K562 (cell line): ENCODE measurements around the gene ADAM15.

ENCODE experiments used
- FOXM1 ChIP-seq, 2 experiments: fragments of 450-650 bp in 1 of 2; sonication (generic) in 1 of 2; formaldehyde crosslinking in 1 of 2; IDR thresholded peaks; 2 replicates each; pipeline versions ENCODE4 v1.6.1 to v1.9.0; 2017 to 2022; ENCODE audit warnings: low read depth in 2 of 2, mild to moderate bottlenecking in 2 of 2, missing genetic modification reagents in 1 of 2, moderate library complexity in 1 of 2
- HCFC1 ChIP-seq: IDR thresholded peaks from 2 replicates; pipeline ENCODE4 v1.6.1; 2012; ENCODE audit warnings: low read depth, low read length, improper control_type of control experiment
- PRPF4 ChIP-seq: fragments of 200-400 bp; formaldehyde crosslinking; IDR thresholded peaks from one replicate; pipeline ENCODE4 v1.6.1; 2017; ENCODE audit warnings: low read length, low read depth, mild to moderate bottlenecking; ENCODE audit not compliant: insufficient read depth, poor library complexity, severe bottlenecking
- TAF7 ChIP-seq: fragments of 450-650 bp; IDR thresholded peaks from 2 replicates; pipeline ENCODE4 v1.6.1; 2016; ENCODE audit warnings: missing genetic modification characterization, missing compliant biosample characterization
- ZNF445 ChIP-seq: fragments of 250-450 bp; sonication (Bioruptor Pico); IDR thresholded peaks from 2 replicates; pipeline ENCODE4 v1.4.0; 2020; ENCODE audit warnings: low read depth, mild to moderate bottlenecking, moderate library complexity
- ZNF780A ChIP-seq: fragments of 250-450 bp; sonication (Bioruptor Pico); IDR thresholded peaks from 2 replicates; pipeline ENCODE4 v1.5.0; 2021; ENCODE audit warnings: mild to moderate bottlenecking
- TF ChIP-seq, protein P1 (sequence below), 3 experiments: IDR thresholded peaks in 2 of 3; conservative IDR thresholded peaks in 1 of 3; 2 replicates each; pipeline ENCODE4 v1.5.1; 2011 to 2012; ENCODE audit warnings: low read length in 3 of 3, mild to moderate bottlenecking in 3 of 3, control low read depth in 2 of 3, improper control_type of control experiment in 1 of 3, inconsistent platforms in 1 of 3, low read depth in 1 of 3, mixed read lengths in 1 of 3, moderate library complexity in 1 of 3; ENCODE audit not compliant: insufficient read depth in 2 of 3
- TF ChIP-seq, protein P2 (sequence below): fragments of 250-450 bp; sonication (Bioruptor Pico); IDR thresholded peaks from 2 replicates; pipeline ENCODE4 v1.8.0; 2021; ENCODE audit warnings: moderate library complexity, mild to moderate bottlenecking, inconsistent platforms
- TF ChIP-seq, protein P3 (sequence below): fragments of 450-650 bp; IDR thresholded peaks from 2 replicates; pipeline ENCODE4 v1.7.0; 2016; ENCODE audit warnings: borderline replicate concordance
- TF ChIP-seq, protein P4 (sequence below): sonication (generic); formaldehyde crosslinking; IDR thresholded peaks from 2 replicates; pipeline ENCODE4 v1.8.0; 2022; ENCODE audit warnings: missing genetic modification reagents, mild to moderate bottlenecking, borderline replicate concordance

DNA sequence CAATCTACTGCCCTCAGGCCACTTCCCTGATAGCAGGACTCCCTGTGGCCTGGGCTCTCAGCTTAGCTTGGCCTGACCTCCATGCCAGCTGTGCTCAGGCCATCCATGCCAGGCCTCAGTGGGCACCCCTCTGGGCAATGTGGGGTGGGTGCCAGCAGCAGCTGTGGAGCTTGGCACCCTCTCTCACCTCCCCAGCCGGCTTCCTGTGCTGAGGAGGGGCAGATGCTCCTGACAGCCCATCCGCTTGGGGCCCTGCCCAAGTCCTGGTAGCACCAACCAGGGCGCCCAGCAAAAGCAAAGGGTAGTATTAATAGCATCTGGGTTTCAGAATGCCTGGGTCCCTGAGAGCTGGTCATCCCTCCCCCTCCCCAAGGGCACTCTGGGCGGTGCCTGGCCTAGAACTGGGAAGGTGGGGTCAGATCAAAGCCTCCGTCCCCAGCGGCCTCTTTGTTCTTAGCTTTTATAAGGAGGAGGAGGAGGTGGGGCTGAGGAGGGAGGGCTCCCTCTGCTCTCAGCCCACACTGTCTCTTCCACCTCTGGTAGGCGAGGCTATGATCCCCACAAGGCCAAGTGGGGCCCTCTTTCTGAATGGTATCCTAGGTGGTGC is 18.5 kb downstream of the ADAM15 start:
- no peak for TF ChIP-seq TAF7 (tag)
- no peak for TF ChIP-seq ZNF445 (CRISPR knock-in tag)
- TF ChIP-seq, protein P1, sequence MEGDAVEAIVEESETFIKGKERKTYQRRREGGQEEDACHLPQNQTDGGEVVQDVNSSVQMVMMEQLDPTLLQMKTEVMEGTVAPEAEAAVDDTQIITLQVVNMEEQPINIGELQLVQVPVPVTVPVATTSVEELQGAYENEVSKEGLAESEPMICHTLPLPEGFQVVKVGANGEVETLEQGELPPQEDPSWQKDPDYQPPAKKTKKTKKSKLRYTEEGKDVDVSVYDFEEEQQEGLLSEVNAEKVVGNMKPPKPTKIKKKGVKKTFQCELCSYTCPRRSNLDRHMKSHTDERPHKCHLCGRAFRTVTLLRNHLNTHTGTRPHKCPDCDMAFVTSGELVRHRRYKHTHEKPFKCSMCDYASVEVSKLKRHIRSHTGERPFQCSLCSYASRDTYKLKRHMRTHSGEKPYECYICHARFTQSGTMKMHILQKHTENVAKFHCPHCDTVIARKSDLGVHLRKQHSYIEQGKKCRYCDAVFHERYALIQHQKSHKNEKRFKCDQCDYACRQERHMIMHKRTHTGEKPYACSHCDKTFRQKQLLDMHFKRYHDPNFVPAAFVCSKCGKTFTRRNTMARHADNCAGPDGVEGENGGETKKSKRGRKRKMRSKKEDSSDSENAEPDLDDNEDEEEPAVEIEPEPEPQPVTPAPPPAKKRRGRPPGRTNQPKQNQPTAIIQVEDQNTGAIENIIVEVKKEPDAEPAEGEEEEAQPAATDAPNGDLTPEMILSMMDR (IDR thresholded peaks at IDR 0.05 in 2 of 3, conservative IDR thresholded peaks at IDR 0.05 in 1 of 3; ENCODE audit: insufficient read depth in 2 of 3, low read depth in 1 of 3, low read length in 3 of 3): no peak
- TF ChIP-seq HCFC1: no peak
- TF ChIP-seq ZNF780A: no peak
- TF ChIP-seq FOXM1 (IDR thresholded peaks at IDR 0.05; ENCODE audit: low read depth): no peak
- TF ChIP-seq FOXM1 (CRISPR knock-in tag; IDR thresholded peaks at IDR 0.05; ENCODE audit: low read depth): no peak
- TF ChIP-seq, protein P2, sequence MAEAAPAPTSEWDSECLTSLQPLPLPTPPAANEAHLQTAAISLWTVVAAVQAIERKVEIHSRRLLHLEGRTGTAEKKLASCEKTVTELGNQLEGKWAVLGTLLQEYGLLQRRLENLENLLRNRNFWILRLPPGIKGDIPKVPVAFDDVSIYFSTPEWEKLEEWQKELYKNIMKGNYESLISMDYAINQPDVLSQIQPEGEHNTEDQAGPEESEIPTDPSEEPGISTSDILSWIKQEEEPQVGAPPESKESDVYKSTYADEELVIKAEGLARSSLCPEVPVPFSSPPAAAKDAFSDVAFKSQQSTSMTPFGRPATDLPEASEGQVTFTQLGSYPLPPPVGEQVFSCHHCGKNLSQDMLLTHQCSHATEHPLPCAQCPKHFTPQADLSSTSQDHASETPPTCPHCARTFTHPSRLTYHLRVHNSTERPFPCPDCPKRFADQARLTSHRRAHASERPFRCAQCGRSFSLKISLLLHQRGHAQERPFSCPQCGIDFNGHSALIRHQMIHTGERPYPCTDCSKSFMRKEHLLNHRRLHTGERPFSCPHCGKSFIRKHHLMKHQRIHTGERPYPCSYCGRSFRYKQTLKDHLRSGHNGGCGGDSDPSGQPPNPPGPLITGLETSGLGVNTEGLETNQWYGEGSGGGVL (CRISPR knock-in tag): no peak
- TF ChIP-seq, protein P3, sequence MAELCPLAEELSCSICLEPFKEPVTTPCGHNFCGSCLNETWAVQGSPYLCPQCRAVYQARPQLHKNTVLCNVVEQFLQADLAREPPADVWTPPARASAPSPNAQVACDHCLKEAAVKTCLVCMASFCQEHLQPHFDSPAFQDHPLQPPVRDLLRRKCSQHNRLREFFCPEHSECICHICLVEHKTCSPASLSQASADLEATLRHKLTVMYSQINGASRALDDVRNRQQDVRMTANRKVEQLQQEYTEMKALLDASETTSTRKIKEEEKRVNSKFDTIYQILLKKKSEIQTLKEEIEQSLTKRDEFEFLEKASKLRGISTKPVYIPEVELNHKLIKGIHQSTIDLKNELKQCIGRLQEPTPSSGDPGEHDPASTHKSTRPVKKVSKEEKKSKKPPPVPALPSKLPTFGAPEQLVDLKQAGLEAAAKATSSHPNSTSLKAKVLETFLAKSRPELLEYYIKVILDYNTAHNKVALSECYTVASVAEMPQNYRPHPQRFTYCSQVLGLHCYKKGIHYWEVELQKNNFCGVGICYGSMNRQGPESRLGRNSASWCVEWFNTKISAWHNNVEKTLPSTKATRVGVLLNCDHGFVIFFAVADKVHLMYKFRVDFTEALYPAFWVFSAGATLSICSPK: no peak
- TF ChIP-seq, protein P4, sequence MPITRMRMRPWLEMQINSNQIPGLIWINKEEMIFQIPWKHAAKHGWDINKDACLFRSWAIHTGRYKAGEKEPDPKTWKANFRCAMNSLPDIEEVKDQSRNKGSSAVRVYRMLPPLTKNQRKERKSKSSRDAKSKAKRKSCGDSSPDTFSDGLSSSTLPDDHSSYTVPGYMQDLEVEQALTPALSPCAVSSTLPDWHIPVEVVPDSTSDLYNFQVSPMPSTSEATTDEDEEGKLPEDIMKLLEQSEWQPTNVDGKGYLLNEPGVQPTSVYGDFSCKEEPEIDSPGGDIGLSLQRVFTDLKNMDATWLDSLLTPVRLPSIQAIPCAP (CRISPR knock-in tag): no peak
- no peak for TF ChIP-seq PRPF4
